HG03135 (cell line): ENCODE measurements around the gene ATP1B2.
"Not testable (repeated sequence)": the region's sequence is repeated elsewhere in the genome, so short reads cannot be mapped to it uniquely, and the experiment has no call there.

Experiments used
- ATAC-seq: cut with Tn5 transposase; IDR thresholded peaks from one replicate; pipeline ENCODE4 v1.9.1; 2021; ENCODE audit warnings: mild to moderate bottlenecking, moderate library complexity; ENCODE audit not compliant: unreplicated experiment

Gene ATP1B2

GRCh38 chr17:7650509-7651096 lies at the start of gene ATP1B2:
Gene ATP1B2, plus strand, starts transcription at chr17:7650926. Its CDS starts 593 bp downstream, at chr17:7651519.
- ATAC-seq, result no peak

- no peak for ATAC-seq
Measured at GRCh38 chr17:7606280-7606679, 44.4 kb upstream of the ATP1B2 start.

- ATAC-seq, result no peak
Measured at GRCh38 chr17:7610641-7611040, 40.1 kb upstream of the ATP1B2 start.

GRCh38 chr17:7611635-7612293 lies 39.0 kb upstream of the ATP1B2 start:
- no peak for ATAC-seq

- no peak for ATAC-seq
Measured at GRCh38 chr17:7612294-7612640, 38.5 kb upstream of the ATP1B2 start.

- ATAC-seq, result no peak
Measured at GRCh38 chr17:7613769-7614424, 36.8 kb upstream of the ATP1B2 start.

- peak; percentile 77 for ATAC-seq
Measured at GRCh38 chr17:7614425-7615264, 36.1 kb upstream of the ATP1B2 start, which contains the start of gene FXR2. Gene FXR2, minus strand, starts transcription at chr17:7614897. Its CDS starts 365 bp downstream, at chr17:7614532.

GRCh38 chr17:7615265-7615747 lies 35.4 kb upstream of the ATP1B2 start:
- no peak for ATAC-seq

GRCh38 chr17:7618608-7619007 lies 32.1 kb upstream of the ATP1B2 start:
- ATAC-seq, result no peak

GRCh38 chr17:7620835-7621234 lies 29.9 kb upstream of the ATP1B2 start:
- ATAC-seq, result no peak

- no peak for ATAC-seq
Measured at GRCh38 chr17:7623661-7624060, 27.1 kb upstream of the ATP1B2 start.

GRCh38 chr17:7625749-7626148 lies 25.0 kb upstream of the ATP1B2 start:
- ATAC-seq, result not testable (repeated sequence)

- ATAC-seq, result no peak
Measured at GRCh38 chr17:7626307-7626706, 24.4 kb upstream of the ATP1B2 start.

- no peak for ATAC-seq
Measured at GRCh38 chr17:7626956-7627249, 23.8 kb upstream of the ATP1B2 start.

GRCh38 chr17:7627250-7628121 lies 23.2 kb upstream of the ATP1B2 start, which contains the start of gene SAT2:
Gene SAT2, minus strand, starts transcription at chr17:7627821. Its CDS starts 186 bp downstream, at chr17:7627635.
- peak; percentile 63 for ATAC-seq

GRCh38 chr17:7629939-7630571 lies 20.7 kb upstream of the ATP1B2 start, which contains the start of gene SHBG:
Gene SHBG, plus strand, starts transcription at chr17:7630135. Its CDS starts 38 bp downstream, at chr17:7630173.
- no peak for ATAC-seq

GRCh38 chr17:7631398-7632380 lies 19.0 kb upstream of the ATP1B2 start:
- no peak for ATAC-seq

- ATAC-seq, result no peak
Measured at GRCh38 chr17:7632492-7632894, 18.2 kb upstream of the ATP1B2 start.
